HFF-Myc (cell line): Measurements from ENCODE around the gene MIA2.
A peak's percentile ranks its signal among the peaks of the same experiment; 100 is the strongest.

Experiments used
- DNase-seq: peaks from one replicate; pipeline ENCODE4 v3.0.0-alpha.2; 2011; ENCODE audit warnings: low read depth; ENCODE audit errors: extremely low read depth
- H3K4me3 ChIP-seq: replicated peaks from 2 replicates; pipeline ENCODE4 v1.5.1; 2011; ENCODE audit warnings: low read depth, mild to moderate bottlenecking, control low read depth, low read length
- TF ChIP-seq, protein P1 (sequence below): IDR thresholded peaks from 2 replicates; pipeline ENCODE4 v1.5.1; 2012; ENCODE audit warnings: mild to moderate bottlenecking, low read depth, low read length, control low read depth; ENCODE audit errors: missing control alignments

The MIA2 gene

DNA sequence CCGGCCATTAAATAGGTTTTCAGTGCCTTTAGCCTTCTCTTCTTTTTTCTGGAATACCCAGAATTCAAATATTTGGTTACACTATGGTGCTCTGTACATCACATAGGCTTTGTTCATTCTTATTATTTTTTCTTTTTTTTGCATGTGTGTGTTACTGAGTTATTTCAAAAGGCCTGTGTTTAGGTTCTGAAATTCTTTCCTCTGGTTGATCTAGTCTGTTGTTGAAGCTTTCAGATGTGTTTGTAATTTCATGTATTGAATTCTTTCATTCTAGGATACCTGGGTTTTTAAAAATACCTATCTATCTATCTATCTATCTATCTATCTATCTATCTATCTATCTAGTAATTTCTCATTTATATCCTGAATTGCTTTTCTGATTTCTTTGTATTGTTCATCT lies 131.6 kb downstream of the MIA2 start:
- no peak overlapping the region for H3K4me3 ChIP-seq
- DNase-seq: no peak
- TF ChIP-seq, protein P1, sequence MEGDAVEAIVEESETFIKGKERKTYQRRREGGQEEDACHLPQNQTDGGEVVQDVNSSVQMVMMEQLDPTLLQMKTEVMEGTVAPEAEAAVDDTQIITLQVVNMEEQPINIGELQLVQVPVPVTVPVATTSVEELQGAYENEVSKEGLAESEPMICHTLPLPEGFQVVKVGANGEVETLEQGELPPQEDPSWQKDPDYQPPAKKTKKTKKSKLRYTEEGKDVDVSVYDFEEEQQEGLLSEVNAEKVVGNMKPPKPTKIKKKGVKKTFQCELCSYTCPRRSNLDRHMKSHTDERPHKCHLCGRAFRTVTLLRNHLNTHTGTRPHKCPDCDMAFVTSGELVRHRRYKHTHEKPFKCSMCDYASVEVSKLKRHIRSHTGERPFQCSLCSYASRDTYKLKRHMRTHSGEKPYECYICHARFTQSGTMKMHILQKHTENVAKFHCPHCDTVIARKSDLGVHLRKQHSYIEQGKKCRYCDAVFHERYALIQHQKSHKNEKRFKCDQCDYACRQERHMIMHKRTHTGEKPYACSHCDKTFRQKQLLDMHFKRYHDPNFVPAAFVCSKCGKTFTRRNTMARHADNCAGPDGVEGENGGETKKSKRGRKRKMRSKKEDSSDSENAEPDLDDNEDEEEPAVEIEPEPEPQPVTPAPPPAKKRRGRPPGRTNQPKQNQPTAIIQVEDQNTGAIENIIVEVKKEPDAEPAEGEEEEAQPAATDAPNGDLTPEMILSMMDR: no peak

DNA sequence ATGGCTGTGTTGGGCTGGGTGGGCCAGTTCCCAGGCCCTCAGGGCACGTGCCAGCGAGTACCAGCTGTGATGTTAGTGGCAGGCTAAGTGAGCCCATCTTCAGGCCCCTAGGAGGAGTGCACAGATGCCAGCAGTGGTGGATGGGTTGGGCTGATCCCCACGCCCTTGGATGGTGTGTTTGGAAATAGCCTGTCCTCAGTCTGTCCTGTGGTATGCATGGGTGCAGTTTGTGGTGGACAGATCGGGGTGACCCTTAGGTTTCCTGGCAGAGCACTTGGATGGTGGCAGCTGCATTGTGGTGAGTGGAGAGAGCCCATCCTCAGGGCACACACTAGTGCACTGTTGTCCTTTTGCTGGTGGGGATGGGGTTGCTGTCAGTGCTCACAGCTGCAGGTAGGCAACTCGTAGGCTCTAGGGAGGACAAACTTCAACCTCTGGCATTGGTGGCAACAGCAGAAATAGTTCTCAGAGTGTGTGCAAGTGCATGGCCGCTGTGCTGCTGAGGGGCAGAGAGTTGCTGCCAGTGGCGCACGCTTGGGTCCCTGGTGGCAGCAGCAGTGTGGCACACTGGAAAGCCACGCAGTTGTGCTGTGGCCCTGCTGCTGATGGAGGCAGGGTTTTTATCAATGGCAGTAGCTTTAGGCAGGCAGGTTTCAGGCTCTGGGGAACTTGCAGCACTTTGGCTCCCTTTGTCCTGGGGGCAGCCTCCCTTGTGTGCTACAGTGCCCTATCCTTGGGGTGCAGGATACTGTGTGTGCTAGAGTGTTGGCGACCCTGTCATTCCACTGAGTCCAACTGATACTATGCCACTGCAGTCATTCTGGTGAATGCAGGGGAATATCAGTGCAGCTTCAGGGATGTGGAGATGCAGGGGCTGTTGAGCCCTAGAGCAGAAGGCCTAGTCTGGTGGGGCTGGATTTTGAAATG lies 133.0 kb downstream of the MIA2 start:
- TF ChIP-seq, protein P1: no peak
- DNase-seq: no peak
- H3K4me3 ChIP-seq: no peak overlapping the region

- TF ChIP-seq, protein P1: no peak
- no peak for DNase-seq
- H3K4me3 ChIP-seq: no peak overlapping the region
Measured at GRCh38 chr14:39367387-39367751, 133.7 kb downstream of the MIA2 start.

DNA sequence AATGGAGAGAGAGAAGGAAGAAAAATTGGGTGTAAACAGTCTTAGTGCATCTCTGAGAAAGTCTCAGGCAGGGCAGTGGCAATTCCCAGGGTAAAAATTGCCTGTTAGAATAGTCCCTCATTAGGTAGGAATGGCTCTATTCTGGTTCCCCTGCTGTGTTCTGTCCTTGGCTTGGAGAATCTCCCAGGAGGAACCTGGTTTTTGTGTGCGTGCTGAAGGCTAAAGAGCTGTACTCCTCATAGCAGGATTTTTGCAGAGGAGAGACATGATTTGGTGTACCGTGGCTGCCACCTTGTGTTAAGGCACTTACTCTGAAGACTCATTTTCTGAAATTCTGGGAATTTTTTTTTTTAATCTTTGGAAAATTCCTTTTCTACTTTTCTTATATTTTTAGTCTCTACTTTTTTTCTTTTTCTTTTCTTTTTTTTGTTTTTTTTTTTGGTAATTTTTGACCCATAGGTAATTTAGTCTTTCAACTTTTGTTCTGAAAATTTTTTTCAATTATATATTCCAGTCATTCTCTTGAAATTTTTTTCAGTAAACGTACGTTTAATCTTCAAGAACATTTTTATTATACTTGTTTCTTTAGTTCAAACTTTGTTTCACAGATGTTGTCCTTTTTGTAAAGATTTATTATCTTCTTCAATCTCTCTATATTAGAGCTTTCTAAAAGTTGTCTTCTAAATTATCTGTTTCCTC lies 134.7 kb downstream of the MIA2 start:
- TF ChIP-seq, protein P1: peak; percentile 49
- DNase-seq: peak; percentile 64
- no peak overlapping the region for H3K4me3 ChIP-seq

DNA sequence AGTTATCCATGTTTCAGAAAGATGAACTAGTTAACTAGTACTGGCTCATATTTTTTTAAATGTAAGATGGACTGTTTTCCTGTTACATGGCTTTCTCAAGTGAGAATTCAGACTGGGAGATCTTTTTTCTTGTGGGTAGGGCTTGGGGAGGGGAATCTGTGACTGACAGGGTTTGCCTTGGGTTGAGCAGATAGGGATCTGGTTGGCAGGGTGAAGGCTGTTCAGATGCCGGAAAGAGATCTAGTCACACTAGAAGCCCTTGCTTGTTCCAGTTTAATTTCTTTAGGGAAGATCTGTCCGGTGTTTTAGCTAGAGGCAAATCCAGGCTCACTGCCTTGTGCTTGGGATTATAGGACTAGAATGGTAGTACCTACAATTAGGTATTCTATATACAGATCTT lies 135.3 kb downstream of the MIA2 start:
- TF ChIP-seq, protein P1: no peak
- no peak for DNase-seq
- H3K4me3 ChIP-seq: no peak overlapping the region

DNA sequence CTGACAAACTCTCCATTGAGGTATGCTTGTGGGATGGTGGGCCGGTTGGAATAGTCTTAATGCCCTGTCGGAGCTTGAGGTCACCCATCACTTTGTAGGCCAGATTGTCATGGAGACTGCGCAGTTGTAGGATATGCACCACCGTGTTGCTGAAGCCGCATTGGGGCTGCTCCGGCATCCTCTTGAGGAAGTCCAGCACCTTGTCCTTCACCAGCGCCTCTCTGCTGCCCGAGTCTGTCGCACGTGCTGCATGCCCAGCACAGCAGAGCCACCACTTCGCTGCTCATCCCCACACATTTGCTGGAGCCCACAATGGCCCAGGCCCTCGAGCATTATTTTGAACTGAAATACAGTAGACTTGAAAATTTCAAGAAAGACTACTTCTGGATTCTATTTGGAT lies 136.7 kb downstream of the MIA2 start:
- H3K4me3 ChIP-seq: no peak overlapping the region
- TF ChIP-seq, protein P1: no peak
- DNase-seq: no peak
